ENCODE results near the gene AGL.

DNA sequence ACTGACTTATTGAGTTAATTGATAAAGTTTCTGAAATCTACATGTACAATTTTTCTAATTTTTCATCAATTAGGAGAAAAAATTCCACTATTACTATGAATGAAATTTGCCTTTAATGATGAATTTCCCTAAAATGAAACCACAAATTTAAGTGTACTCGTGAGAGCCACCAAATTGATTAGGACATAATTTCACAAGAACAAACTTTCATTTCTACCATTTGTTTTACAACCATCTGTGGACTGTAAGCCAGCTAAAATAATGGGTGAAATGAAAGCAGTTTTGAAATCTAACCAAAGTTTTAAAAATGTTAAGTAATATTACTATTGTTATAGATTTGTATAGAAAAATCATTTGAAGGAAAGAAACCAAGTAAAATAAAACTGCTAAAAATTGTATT is 41.8 kb downstream of the AGL start:
- TF ChIP-seq POLR2A (IDR thresholded peaks at IDR 0.05) (no peak), POLR2AphosphoS5 (IDR thresholded peaks at IDR 0.05) (no peak), CTCF (IDR thresholded peaks at IDR 0.05 in 8 of 11, conservative IDR thresholded peaks at IDR 0.05 in 3 of 11) (no peak)

All from spleen (tissue), 7 donors.